Endothelial cell of umbilical vein (primary cell): ENCODE data around the gene SPSB1. TPM values are rescaled to one million over a fixed set of nuclear protein-coding genes. Genes with fewer than 3 reads are reported as not detected.

Source experiments
- BruUV-seq: library from RNA; stranded (reverse); fragments of 400-500 nt; replicated peaks from 2 replicates; lab custom pipeline; 2021; lab: Mats Ljungman, UMichigan
- CTCF ChIA-PET: fragments of 300-600, 350-600 bp; sonication (Branson Sonifier 250); formaldehyde crosslinking; loops from one replicate; lab custom pipeline; 2021; ENCODE audit warnings: antibody characterized with exemption, inconsistent platforms; lab: Charles Lee
- POLR2A ChIA-PET: fragments of 300-600, 350-600 bp; sonication (Branson Sonifier 250); formaldehyde crosslinking; loops from one replicate; lab custom pipeline; 2021; ENCODE audit warnings: antibody characterized with exemption, inconsistent platforms; lab: Charles Lee
- DNase-seq: peaks from one replicate; pipeline ENCODE4 v3.0.0-alpha.2; 2011; ENCODE audit warnings: low read depth, low spot score
- FAIRE-seq: peaks from 2 replicates; lab custom pipeline; 2011; peaks lifted over from hg19 to GRCh38; lab: Jason Lieb, UNC
- H2AFZ ChIP-seq: 2 replicates; pipeline ENCODE4 v1.6.0; 2012; ENCODE audit warnings: low read depth, low read length, control low read depth, inconsistent platforms
- H3K27ac ChIP-seq: 2 replicates; pipeline ENCODE4 v1.5.1; 2011; ENCODE audit warnings: low read depth, mild to moderate bottlenecking, control low read depth, low read length, moderate library complexity; ENCODE audit not compliant: insufficient read depth
- H3K27me3 ChIP-seq, 2 experiments: 2 replicates each; pipeline versions ENCODE4 v1.6.0 to v1.6.1; 2011; ENCODE audit warnings: low read length in 2 of 2, mixed read lengths in 1 of 2; ENCODE audit not compliant: control insufficient read depth in 2 of 2, insufficient read depth in 2 of 2
- H3K36me3 ChIP-seq, 2 experiments: 2 replicates in 1 of 2; 3 replicates in 1 of 2; pipeline ENCODE4 v1.5.1; 2011; ENCODE audit warnings: low read length in 2 of 2, mild to moderate bottlenecking in 1 of 2, moderate library complexity in 1 of 2; ENCODE audit not compliant: control insufficient read depth in 2 of 2, insufficient read depth in 2 of 2; ENCODE audit errors: extremely low read depth in 1 of 2
- H3K4me1 ChIP-seq: 3 replicates; pipeline ENCODE4 v1.5.1; 2011; ENCODE audit warnings: mild to moderate bottlenecking, low read length; ENCODE audit not compliant: control insufficient read depth, insufficient read depth; ENCODE audit errors: extremely low read depth
- H3K4me2 ChIP-seq: 2 replicates; pipeline ENCODE4 v1.6.1; 2011; ENCODE audit warnings: low read length, control low read depth, mixed read lengths; ENCODE audit not compliant: insufficient read depth
- H3K4me3 ChIP-seq, 3 experiments: fragments of 200-600 bp in 1 of 3; sonication (generic), shearing (Covaris generic) in 1 of 3; replicated peaks in 1 of 3; 2 replicates each; pipeline ENCODE4 v1.5.1; 2011 to 2016; ENCODE audit warnings: control low read depth in 3 of 3, low read length in 3 of 3, mild to moderate bottlenecking in 2 of 3, inconsistent platforms in 1 of 3, low read depth in 1 of 3, moderate library complexity in 1 of 3; ENCODE audit not compliant: insufficient read depth in 1 of 3
- H3K79me2 ChIP-seq: 2 replicates; pipeline ENCODE4 v1.6.0; 2012; ENCODE audit warnings: low read length, inconsistent platforms; ENCODE audit not compliant: control insufficient read depth, insufficient read depth
- H3K9ac ChIP-seq: replicated peaks from 2 replicates; pipeline ENCODE3; 2011; ENCODE audit warnings: low read length, control low read depth; ENCODE audit not compliant: insufficient read depth; ENCODE audit errors: extremely low read depth
- H3K9me1 ChIP-seq: replicated peaks from 3 replicates; pipeline ENCODE4 v1.6.0; 2011; ENCODE audit warnings: mild to moderate bottlenecking, low read length; ENCODE audit not compliant: control insufficient read depth, insufficient read depth; ENCODE audit errors: extremely low read depth
- H3K9me3 ChIP-seq: replicated peaks from 2 replicates; pipeline ENCODE4 v1.5.1; 2012; ENCODE audit warnings: low read length, inconsistent platforms; ENCODE audit not compliant: control insufficient read depth, insufficient read depth
- H4K20me1 ChIP-seq: replicated peaks from 2 replicates; pipeline ENCODE3; 2011; ENCODE audit warnings: mild to moderate bottlenecking, low read length; ENCODE audit not compliant: control insufficient read depth, insufficient read depth; ENCODE audit errors: extremely low read depth
- EZH2 ChIP-seq: IDR thresholded peaks from 2 replicates; pipeline ENCODE4 v1.6.1; 2012; ENCODE audit warnings: borderline replicate concordance, low read depth, mild to moderate bottlenecking, moderate library complexity, low read length, inconsistent platforms; ENCODE audit not compliant: severe bottlenecking
- GATA2 ChIP-seq: IDR thresholded peaks from 2 replicates; pipeline ENCODE4 v1.7.0; 2011; ENCODE audit warnings: low read depth, mild to moderate bottlenecking, moderate library complexity, mixed read lengths, low read length; ENCODE audit not compliant: insufficient read length, insufficient read depth
- JUN ChIP-seq: IDR thresholded peaks from 2 replicates; pipeline ENCODE4 v1.6.1; 2011; ENCODE audit warnings: borderline replicate concordance, low read depth; ENCODE audit not compliant: insufficient read length, insufficient read depth
- MAX ChIP-seq: IDR thresholded peaks from 2 replicates; pipeline ENCODE4 v1.6.1; 2011; ENCODE audit not compliant: insufficient read depth, insufficient read length
- MYC ChIP-seq: IDR thresholded peaks from one replicate; pipeline ENCODE4 v1.6.1; 2011; ENCODE audit warnings: mild to moderate bottlenecking, low read depth, low read length
- POLR2AphosphoS5 ChIP-seq: IDR thresholded peaks from 2 replicates; pipeline ENCODE4 v1.6.1; 2012; ENCODE audit warnings: low read depth, mild to moderate bottlenecking, control low read depth, low read length, moderate library complexity; ENCODE audit not compliant: insufficient read depth
- dilution Hi-C: fragments of 300-500 bp; cut with MboI; formaldehyde crosslinking; loops from one replicate; pipeline ENCODE4 v1.15.0; 2019; ENCODE audit warnings: low sequenced_read_pairs; ENCODE audit not compliant: extremely low pct_ligation_motif_present
- intact Hi-C: fragments of 100-400 bp; cut with micrococcal nuclease; formaldehyde crosslinking; loops from one replicate; pipeline ENCODE4 v1.10.0; 2022
- polyA plus RNA-seq, 4 experiments: library from polyadenylated mRNA; depleted of rRNA in 3 of 4; stranded (reverse) in 3 of 4; unstranded in 1 of 4; fragments of >200 nt; gene quantifications; 2 replicates each; pipeline versions ENCODE4 v1.2.1 to v1.2.3, GENCODE V29; 2011 to 2012; ENCODE audit warnings: missing spikeins in 1 of 4
- total RNA-seq: library from RNA; stranded (reverse); gene quantifications from 2 replicates; pipeline ENCODE4 v1.2.3, GENCODE V29; 2021

The SPSB1 gene
- total and polyA plus RNA-seq, 2 donors (not counting 3 experiments of a cell fraction or from before 2014, with no cell fraction given): 41.9 to 61.2 TPM

- Histone ChIP-seq H3K9ac (no peak overlapping the region), H3K27me3 (no peaks in the 10 kb centered on the region), H3K4me2 (no peak overlapping the region), H3K27ac (no peak overlapping the region), H3K79me2 (peaks cover 84% of the 10 kb centered on the region), H4K20me1 (no peaks in the 10 kb centered on the region), H3K9me1 (no peaks in the 10 kb centered on the region), H2AFZ (no peak overlapping the region), H3K9me3 (no peaks in the 10 kb centered on the region), H3K4me3 (no peak overlapping the region), H3K36me3 (peaks cover 4 to 50% of the 10 kb centered on the region in 2 experiments), H3K4me1 (peaks cover 3% of the 10 kb centered on the region)
- ChIA-PET CTCF (no interaction called here), POLR2A (no interaction called here)
- dilution Hi-C loops (no loop called here), intact Hi-C loops (no loop called here)
- BruUV-seq: TSS peak; percentile 61
- FAIRE-seq (no peak), DNase-seq (no peak)
- TF ChIP-seq JUN (no peak), MYC (no peak), EZH2 (no peak), MAX (no peak), GATA2 (no peak)
Measured at GRCh38 chr1:9356021-9356420, 63.3 kb downstream of the SPSB1 start.

- Histone ChIP-seq H3K9me1 (no peaks in the 10 kb centered on the region), H3K4me2 (no peak overlapping the region), H3K4me1 (peaks cover 12% of the 10 kb centered on the region), H3K9ac (no peak overlapping the region), H2AFZ (no peak overlapping the region), H3K9me3 (no peaks in the 10 kb centered on the region), H3K36me3 (peaks cover 4 to 48% of the 10 kb centered on the region in 2 experiments), H3K4me3 (no peak overlapping the region), H3K27ac (no peak overlapping the region), H4K20me1 (no peaks in the 10 kb centered on the region), H3K79me2 (peaks cover 83% of the 10 kb centered on the region), H3K27me3 (no peaks in the 10 kb centered on the region)
- ChIA-PET POLR2A (no interaction called here), CTCF (no interaction called here)
- intact Hi-C loops: no loop called here
- BruUV-seq: no TSS peak
- no peak for DNase-seq
- dilution Hi-C loops: no loop called here
- no peak for FAIRE-seq
- TF ChIP-seq POLR2AphosphoS5: no peak
Measured at GRCh38 chr1:9356829-9357466, 64.3 kb downstream of the SPSB1 start.
